HG02571 (cell line): Measurements from ENCODE around the gene SCN4B.

ENCODE experiments used
- ATAC-seq: cut with Tn5 transposase; IDR thresholded peaks from one replicate; pipeline ENCODE4 v1.9.1; 2021; ENCODE audit warnings: mild to moderate bottlenecking, moderate library complexity; ENCODE audit not compliant: unreplicated experiment

SCN4B gene

DNA sequence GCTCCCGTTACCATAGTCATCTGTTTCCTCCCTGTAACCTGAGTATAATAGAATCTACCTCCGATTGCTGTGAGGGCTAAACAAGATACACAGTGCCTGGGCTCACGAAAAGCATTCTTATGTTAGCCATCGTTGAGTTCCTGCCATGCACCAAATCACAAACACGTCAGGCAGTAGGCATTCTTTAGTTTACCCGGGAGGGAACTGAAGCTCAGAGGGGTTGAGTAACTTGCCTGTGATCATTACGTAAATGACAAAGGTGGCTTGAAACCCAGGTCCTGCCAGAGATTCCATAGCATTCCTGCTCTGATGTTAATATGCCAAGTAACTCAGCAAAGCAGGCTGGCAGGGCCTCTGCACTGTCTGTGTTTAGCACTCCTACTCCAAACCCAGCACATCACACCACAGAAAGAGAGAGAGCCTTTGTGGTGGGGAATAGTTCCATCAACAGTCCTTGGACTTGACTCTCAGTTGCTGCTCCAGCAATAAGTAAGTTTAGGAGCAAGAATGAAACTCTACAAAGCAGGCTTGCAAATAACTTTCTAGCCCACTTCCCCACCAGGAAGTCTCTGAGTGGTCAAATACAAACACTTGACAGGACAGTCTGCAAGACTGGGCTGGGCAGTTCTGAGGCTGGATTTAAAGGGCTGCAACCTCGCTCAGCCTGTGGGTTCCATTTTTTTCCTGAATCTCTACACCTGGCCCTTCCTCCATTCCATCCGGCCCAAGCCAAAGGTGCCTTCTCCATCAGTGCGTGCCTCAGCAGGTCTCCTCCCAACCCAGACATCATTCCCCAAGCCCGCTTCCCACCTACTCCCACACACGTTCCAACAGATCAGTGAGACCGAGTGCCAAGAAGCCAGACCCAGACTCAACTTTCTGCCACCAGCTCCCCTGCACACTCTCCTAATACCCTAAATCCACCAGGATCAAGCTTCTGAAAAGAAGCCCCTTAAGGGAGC lies 22.7 kb upstream of the SCN4B start:
- no peak for ATAC-seq

- no peak for ATAC-seq
Measured at GRCh38 chr11:118174006-118174567, 21.5 kb upstream of the SCN4B start.

- ATAC-seq: no peak
Measured at GRCh38 chr11:118172356-118172755, 19.7 kb upstream of the SCN4B start.

DNA sequence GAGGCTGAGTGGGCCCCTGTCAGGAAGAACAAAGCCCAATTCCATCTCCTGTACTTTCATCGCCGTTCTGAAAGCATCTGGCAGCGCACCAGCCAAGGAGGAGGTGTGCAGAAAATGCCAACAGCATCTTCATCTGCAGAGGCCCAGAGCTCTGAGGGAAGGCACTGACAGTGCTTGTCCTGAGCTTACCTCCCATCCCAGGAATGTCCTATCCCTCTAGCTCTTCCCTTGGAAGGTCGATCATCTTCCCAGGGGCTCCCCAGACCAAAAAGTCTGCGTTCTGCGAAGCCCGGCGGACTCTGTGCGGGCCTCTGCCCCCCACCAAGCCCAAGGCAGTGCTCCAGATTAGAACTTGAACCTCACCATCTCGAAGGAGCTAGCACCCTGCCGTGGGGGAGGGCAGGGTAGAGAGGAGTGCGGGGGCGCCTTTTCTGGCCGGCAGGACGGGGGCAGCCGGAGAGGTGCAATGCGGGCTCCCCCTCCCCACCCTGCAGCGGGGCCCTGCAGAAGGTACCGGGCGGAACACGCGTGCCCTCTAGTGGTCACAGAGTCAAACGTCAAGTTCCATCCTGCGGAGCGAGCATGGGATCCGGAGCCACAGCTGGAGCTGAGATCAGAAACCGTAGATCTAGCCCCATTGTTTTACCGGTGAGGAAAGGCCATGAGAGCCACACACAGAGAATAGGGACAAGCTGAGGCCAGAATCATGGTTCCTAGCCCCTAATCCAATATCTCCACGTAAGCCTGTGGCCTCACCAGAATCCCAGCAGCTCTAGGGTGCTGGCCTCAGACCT lies 18.8 kb upstream of the SCN4B start:
- no peak for ATAC-seq

DNA sequence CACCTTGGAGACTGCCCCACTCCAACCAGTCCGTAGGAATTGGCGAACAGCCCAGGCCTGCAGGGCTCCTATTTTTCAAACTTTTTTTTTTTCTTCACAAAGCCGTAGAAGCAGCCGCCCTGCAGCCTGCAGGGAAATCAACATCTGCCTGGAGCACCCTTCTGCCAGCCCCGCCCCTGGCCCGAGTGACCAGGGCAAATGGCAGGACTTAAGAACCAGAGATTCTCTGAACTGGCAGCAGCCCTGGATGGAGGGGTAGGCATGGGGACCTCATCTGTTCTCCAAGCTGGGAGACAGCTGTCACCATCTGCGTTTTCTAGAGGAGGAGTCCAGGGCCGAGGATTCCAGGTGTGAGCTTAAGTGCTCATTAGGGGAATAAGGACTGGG lies 18.3 kb upstream of the SCN4B start:
- ATAC-seq: no peak

DNA sequence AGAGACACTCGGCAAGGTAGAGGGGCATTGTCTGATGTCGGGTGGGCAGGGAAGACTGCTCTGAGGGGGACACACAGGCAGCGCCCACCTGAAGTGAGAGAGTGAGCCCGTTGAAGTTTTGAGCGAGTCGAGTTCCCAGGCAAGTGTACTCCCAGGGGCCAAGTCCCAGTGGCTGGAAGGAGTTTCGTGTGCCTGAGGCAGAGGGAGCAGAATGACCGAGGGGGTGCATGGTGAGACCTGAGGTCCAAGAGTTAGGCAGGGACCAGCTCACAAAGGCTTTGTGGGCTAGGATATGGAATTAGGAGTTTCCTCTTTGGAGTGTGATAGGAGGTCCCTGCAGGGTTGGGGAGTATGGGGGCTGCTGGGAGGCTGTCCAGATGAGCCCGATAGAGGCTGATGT lies 17.6 kb upstream of the SCN4B start:
- ATAC-seq: no peak

- ATAC-seq: no peak
Measured at GRCh38 chr11:118169300-118170140, 16.9 kb upstream of the SCN4B start.

DNA sequence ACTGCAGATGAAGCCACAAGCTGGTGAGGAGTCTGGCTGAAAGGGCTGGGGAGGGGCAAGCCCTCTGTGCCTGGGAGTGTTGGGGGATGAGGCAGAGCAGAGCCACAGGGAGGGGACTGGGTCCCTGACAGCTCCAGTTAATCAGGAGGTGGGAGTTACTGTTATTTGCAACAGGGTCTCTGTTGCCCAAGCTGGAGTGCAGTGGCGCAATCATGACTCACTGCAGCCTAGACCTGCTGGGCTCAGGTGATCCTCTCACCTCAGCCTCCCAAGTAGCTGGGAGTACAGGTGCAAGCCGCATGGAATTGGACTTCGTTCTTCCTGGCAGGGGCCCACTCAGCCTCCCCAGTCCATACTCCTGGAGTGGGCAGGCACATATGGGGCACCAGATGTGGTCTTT lies 16.1 kb upstream of the SCN4B start:
- no peak for ATAC-seq

- ATAC-seq: no peak
Measured at GRCh38 chr11:118168316-118168715, 15.7 kb upstream of the SCN4B start.

DNA sequence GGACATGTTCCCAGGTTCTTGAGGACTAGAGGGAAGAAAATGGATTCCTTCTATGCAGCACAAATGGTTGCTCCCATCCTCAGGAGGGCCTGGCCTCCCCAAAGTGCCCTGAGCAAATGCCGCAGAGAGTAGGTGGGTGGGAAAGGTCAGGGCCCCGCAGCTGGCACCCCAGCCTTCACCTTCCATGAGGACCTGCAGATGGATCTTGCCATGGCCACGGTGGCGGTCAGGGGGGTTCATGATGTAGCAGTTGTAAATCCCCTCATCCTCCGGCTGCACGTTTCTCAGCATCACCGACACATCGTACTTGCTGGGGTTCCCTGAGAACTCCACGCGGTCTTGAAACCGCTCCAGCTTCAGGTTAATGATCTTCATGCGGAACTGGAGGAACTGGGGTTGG lies 15.3 kb upstream of the SCN4B start:
- ATAC-seq: no peak

DNA sequence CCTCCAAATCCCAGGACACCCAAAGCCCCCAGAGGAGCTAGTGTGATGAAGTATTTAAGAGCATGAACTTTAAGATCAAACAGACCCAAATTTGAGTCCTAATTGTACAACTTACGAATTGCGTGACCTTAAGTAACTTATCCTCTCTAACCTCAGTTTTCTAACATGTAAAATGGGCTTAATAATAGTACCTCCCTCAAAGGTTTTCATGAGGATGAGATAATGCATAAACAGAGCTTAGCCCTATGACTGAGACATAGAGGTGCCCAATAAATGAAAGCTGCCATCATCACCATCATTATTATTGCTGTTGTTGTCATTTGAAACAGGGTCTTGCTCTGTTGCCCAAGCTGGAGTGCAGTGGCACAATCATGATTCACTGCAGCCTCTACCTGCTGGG lies 14.6 kb upstream of the SCN4B start:
- ATAC-seq: no peak

DNA sequence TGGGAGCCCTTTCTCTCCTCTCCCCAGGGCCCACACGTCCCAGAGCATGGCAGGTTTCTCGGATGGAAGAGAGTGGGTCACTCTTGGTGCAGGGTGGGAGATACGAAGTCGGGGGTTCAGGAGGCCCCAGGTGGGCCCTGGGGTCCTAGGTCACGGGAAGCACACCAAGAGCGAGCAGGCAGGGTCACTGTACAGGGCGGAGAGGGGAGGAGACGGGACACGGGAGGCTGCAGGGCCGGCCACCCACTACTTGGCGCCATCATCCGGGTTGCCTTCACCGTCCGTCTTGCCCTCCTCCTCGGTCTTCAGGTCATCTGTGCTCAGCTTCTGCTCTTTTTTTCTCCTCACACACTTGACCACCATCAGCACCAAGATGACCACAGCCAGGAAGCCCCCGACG lies 14.0 kb upstream of the SCN4B start:
- ATAC-seq: no peak

DNA sequence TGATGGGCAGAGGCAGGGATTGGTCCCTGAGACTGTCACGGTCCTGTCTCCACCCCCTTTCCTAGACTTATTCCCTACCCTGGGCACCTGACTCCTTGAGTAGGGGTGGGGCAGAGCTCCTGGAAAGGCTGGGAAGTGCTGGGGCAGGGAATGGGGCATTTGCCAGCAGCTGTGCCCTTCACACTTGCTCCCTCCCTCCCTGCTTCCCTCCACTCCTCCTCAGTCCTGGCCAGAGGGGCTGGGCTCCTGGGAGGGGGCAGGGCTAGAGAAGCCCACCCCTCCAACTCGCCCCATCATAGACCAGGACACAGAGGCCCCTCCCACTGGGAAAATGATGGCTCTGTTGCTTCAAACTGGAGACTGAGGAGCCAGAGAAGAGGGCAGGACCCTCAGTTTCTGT lies 12.3 kb upstream of the SCN4B start:
- ATAC-seq: no peak

- no peak for ATAC-seq
Measured at GRCh38 chr11:118163494-118163893, 10.9 kb upstream of the SCN4B start.

DNA sequence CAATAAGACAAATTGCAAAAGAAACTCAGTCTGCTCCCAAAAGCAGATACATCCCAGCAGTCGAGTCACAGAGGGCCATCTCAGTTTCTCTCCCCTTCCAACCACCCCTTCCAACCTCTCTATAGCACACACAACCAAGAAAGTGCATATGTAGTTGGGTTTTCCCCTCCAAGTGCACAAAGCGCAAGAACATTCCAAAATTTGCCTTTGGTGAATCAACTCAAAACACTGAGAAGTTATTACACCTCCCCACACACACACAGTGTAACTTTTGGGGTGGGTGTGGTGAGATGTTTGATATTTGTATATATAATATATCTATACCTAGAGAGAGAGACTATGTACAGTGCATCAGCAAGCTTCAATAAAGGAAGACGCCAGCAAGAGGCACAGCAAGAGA lies 10.2 kb upstream of the SCN4B start:
- ATAC-seq: no peak

GRCh38 chr11:118161786-118162185 lies 9.2 kb upstream of the SCN4B start:
- ATAC-seq: no peak

DNA sequence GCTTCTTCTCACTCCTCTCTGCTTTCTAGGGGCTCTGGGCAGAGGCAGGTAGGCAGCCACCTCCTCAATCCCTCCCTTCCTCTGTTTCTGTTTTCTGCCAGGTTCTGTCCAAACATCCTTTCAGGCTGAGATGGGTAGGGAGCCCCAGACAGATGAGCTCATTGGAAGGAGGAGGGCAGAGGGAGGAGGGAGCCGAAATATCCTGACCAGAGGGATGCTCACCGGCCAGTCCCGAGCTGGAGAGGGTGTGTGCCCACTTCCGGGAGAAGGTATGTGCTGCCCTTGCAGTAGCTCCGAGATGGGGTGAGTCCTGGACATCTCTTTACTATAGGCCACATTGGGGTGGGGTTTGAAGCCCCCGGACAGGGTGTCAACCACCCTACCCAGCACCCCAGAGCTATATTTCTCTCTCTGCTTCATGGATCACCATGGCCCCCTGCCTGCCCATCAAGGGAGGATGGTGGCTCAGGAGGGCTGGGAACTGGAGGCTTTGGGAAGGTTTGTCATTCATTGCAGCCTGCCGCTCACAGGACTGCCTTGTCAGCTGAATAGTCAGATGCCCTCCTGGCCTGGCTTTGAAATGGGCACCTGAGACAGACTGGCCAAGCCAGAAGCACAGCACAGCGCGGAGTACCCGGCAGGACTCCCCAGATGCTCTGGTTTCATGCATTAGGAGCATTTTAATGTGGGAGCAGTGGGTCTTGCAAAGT lies 4.7 kb upstream of the SCN4B start:
- ATAC-seq: no peak

DNA sequence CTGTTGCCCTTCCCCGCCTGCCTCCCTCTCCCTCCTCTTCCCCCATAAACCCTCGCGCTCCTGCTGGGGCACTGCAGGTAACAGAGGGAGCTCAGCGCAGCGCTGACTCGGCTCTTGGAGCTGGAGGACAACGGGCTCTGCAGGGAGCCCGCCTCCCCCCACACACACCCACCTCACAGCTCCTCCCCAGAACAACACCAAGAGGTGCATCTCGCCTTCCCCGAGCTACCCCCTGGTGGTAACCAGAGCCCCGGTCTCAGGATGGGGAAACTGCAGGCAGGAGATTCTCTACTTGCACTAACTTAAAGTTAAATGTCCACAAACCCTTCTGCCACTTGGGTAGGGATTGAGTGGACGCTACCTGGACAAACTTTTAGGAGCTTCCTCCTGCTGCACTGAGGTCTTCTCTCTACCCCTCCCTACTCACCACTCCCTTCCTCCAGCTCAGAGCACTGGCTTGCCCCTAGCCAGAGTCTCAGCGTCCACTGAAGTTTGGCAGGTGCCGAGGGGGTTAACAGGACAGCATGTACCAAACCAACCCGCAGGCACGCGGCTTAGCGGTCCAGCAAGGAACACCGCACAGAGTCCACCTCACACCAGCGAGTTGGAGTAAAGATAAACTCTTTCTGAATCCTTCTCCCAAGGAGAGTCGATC lies 4.0 kb upstream of the SCN4B start:
- no peak for ATAC-seq

DNA sequence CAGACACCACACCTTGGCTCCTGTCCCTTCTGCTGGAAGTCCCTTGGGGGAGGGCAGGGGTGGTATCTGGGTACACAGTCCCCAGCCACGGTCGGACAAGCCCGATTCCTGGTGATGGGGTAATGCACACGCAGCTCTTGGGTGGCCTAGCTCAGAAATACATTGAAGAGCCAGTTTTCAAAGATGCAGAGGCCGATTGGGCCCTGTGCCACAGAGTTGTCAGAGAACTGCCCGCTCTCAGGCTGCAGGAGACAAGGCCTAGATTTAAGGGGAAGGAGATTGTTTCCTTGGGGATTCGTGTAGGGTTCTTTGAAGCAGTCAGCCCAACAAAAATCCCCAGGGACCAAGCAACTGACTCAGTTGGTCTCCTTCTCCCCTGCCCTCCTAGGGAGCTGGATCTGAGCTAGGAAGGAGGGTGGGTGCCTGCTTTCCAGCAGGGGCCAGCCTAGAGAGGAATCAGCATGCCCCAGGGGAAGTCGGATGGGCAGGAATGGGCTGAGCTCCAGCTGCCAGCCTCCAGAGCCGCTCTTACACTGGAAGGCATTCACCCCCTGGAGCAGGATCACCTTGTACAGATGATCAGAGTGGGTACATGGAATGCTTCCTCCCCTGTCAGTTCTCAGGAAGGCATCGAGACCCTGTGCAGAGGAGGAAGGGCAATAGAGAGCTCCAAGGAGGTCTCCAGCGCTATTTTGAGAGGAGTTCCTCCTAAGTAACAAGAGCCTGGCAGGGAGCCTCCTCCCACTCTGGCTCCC lies 3.3 kb upstream of the SCN4B start:
- no peak for ATAC-seq
